SK-N-SH treated with all-trans-retinoic acid at 6 μM for 48 hours (cell line): ENCODE results near the gene INPP4B.
A peak's percentile ranks its signal among the peaks of the same experiment; 100 is the strongest.

Experiments used
- ATAC-seq: fragments of 200-7000 bp; cut with Tn5 transposase; 3 replicates; pipeline ENCODE4 v1.9.1; 2020; ENCODE audit warnings: mild to moderate bottlenecking, moderate library complexity
- ARNTL ChIP-seq: fragments of 450-650 bp; formaldehyde crosslinking; IDR thresholded peaks from 2 replicates; pipeline ENCODE4 v1.5.0; 2020; ENCODE audit warnings: low read depth, mild to moderate bottlenecking, moderate library complexity, borderline replicate concordance
- BACH2 ChIP-seq: fragments of 250-450 bp; sonication (Bioruptor Pico); IDR thresholded peaks from 2 replicates; pipeline ENCODE4 v1.9.0; 2021; ENCODE audit warnings: mild to moderate bottlenecking, borderline replicate concordance
- CSDC2 ChIP-seq: fragments of 250-450 bp; sonication (Bioruptor Pico); IDR thresholded peaks from 2 replicates; pipeline ENCODE4 v1.5.0; 2020; ENCODE audit warnings: mild to moderate bottlenecking, moderate library complexity
- CSRNP3 ChIP-seq: fragments of 250-450 bp; sonication (Bioruptor Pico); IDR thresholded peaks from 2 replicates; pipeline ENCODE4 v1.5.1; 2021; ENCODE audit warnings: mild to moderate bottlenecking, moderate library complexity
- ESRRG ChIP-seq: fragments of 250-450 bp; sonication (Bioruptor Pico); IDR thresholded peaks from 2 replicates; pipeline ENCODE4 v1.6.1; 2021; ENCODE audit warnings: mild to moderate bottlenecking
- ISL1 ChIP-seq: fragments of 250-450 bp; sonication (Bioruptor Pico); IDR thresholded peaks from 2 replicates; pipeline ENCODE4 v2.1.2; 2022; ENCODE audit warnings: mild to moderate bottlenecking, moderate library complexity
- OSR1 ChIP-seq: fragments of 250-450 bp; sonication (Bioruptor Pico); IDR thresholded peaks from 2 replicates; pipeline ENCODE4 v1.8.0; 2022; ENCODE audit warnings: moderate library complexity, mild to moderate bottlenecking, inconsistent platforms
- POU6F1 ChIP-seq: fragments of 250-450 bp; sonication (Bioruptor Pico); IDR thresholded peaks from 2 replicates; pipeline ENCODE4 v1.8.0; 2021; ENCODE audit warnings: low read depth, mild to moderate bottlenecking, moderate library complexity, borderline replicate concordance
- PPARA ChIP-seq: fragments of 250-450 bp; sonication (Bioruptor Pico); IDR thresholded peaks from 2 replicates; pipeline ENCODE4 v1.5.0; 2020; ENCODE audit warnings: mild to moderate bottlenecking, borderline replicate concordance
- RARB ChIP-seq: fragments of 250-450 bp; sonication (Bioruptor Pico); IDR thresholded peaks from 2 replicates; pipeline ENCODE4 v1.8.0; 2021; ENCODE audit warnings: mild to moderate bottlenecking, moderate library complexity
- TCF4 ChIP-seq: fragments of 250-450 bp; sonication (Bioruptor Pico); IDR thresholded peaks from 2 replicates; pipeline ENCODE4 v1.8.0; 2021; ENCODE audit warnings: mild to moderate bottlenecking, moderate library complexity, borderline replicate concordance
- TSHZ2 ChIP-seq: fragments of 250-450 bp; sonication (Bioruptor Pico); IDR thresholded peaks from 2 replicates; pipeline ENCODE4 v1.5.0; 2020; ENCODE audit warnings: mild to moderate bottlenecking, moderate library complexity
- ZFP3 ChIP-seq: fragments of 250-450 bp; sonication (Bioruptor Pico); IDR thresholded peaks from 2 replicates; pipeline ENCODE4 v1.5.0; 2020; ENCODE audit warnings: mild to moderate bottlenecking, moderate library complexity
- ZFP30 ChIP-seq: fragments of 450-650 bp; formaldehyde crosslinking; IDR thresholded peaks from 2 replicates; pipeline ENCODE4 v1.5.0; 2022; ENCODE audit warnings: mild to moderate bottlenecking, moderate library complexity
- ZNF70 ChIP-seq: fragments of 450-650 bp; formaldehyde crosslinking; IDR thresholded peaks from 2 replicates; pipeline ENCODE4 v1.5.0; 2020; ENCODE audit warnings: mild to moderate bottlenecking, moderate library complexity
- ZNF8 ChIP-seq: fragments of 450-650 bp; formaldehyde crosslinking; IDR thresholded peaks from 2 replicates; pipeline ENCODE4 v1.5.0; 2020; ENCODE audit warnings: mild to moderate bottlenecking, moderate library complexity
- TF ChIP-seq, protein P1 (sequence below): fragments of 250-450 bp; sonication (Bioruptor Pico); IDR thresholded peaks from 2 replicates; pipeline ENCODE4 v1.5.1; 2020; ENCODE audit warnings: low read depth, mild to moderate bottlenecking, moderate library complexity

The INPP4B gene

DNA sequence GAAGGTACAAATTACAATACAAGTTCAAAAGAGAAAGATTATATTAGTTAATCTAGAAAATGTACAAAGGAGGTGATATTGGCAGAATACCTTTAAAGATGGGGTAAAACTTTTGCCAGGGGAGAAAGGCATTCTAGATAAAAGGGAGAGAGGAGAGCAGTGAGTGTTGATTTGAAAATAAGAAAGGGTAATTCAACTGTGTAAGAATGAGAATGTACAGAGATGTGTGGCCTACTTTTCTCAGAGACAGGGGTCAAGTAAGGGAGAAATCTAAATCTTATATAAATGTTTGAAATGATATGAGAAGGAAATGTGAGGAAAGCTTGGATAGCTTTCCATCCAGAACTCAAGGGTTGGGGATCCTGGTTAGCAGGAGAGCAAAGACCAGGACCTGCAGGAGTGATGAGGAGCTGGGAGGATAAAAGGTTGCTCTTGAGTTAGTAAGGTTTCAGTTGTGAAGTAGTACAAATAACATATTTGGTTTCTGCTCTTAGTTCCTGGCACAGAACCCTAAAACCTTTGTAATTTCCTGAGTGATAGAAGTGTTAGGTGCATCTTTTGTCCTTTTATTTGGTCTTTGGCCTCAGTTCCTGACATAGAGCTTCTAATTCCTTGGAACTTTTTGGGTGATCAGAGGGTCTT lies 489.9 kb downstream of the INPP4B start (continued):
- TF ChIP-seq CSRNP3 (CRISPR knock-in tag) (no peak), PPARA (CRISPR knock-in tag) (no peak), ZNF8 (CRISPR knock-in tag) (no peak), ZFP3 (CRISPR knock-in tag) (no peak)

GRCh38 chr4:142355421-142355930 lies 490.6 kb downstream of the INPP4B start:
- ATAC-seq: no peak

GRCh38 chr4:142354794-142355420 lies 491.2 kb downstream of the INPP4B start:
- no peak for ATAC-seq
- TF ChIP-seq OSR1 (CRISPR knock-in tag): no peak
- TF ChIP-seq PPARA (CRISPR knock-in tag): no peak
- TF ChIP-seq ARNTL (CRISPR knock-in tag): no peak
- TF ChIP-seq ESRRG (CRISPR knock-in tag): no peak
- TF ChIP-seq RARB (CRISPR knock-in tag): no peak
- TF ChIP-seq, protein P1, sequence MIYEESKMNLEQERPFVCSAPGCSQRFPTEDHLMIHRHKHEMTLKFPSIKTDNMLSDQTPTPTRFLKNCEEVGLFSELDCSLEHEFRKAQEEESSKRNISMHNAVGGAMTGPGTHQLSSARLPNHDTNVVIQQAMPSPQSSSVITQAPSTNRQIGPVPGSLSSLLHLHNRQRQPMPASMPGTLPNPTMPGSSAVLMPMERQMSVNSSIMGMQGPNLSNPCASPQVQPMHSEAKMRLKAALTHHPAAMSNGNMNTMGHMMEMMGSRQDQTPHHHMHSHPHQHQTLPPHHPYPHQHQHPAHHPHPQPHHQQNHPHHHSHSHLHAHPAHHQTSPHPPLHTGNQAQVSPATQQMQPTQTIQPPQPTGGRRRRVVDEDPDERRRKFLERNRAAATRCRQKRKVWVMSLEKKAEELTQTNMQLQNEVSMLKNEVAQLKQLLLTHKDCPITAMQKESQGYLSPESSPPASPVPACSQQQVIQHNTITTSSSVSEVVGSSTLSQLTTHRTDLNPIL (CRISPR knock-in tag): no peak
- TF ChIP-seq TSHZ2: no peak
- no peak for TF ChIP-seq ZNF70
- no peak for TF ChIP-seq ZFP30 (CRISPR knock-in tag)
- TF ChIP-seq CSRNP3 (CRISPR knock-in tag): no peak
- TF ChIP-seq BACH2 (CRISPR knock-in tag): no peak
- no peak for TF ChIP-seq TCF4 (CRISPR knock-in tag)
- no peak for TF ChIP-seq ZNF8 (CRISPR knock-in tag)
- TF ChIP-seq POU6F1 (CRISPR knock-in tag): no peak
- TF ChIP-seq ISL1 (CRISPR knock-in tag): no peak
- TF ChIP-seq CSDC2 (CRISPR knock-in tag): no peak
- TF ChIP-seq ZFP3 (CRISPR knock-in tag): no peak

More at GRCh38 chr4:142355421-142355930, 490.6 kb downstream of the INPP4B start:
- peak; percentile 51 for TF ChIP-seq ISL1 (CRISPR knock-in tag)
- no peak for TF ChIP-seq TSHZ2
- TF ChIP-seq TCF4 (CRISPR knock-in tag): no peak
- no peak for TF ChIP-seq PPARA (CRISPR knock-in tag)
- TF ChIP-seq ARNTL (CRISPR knock-in tag): no peak
